GM12873 (cell line): ENCODE results near the gene RPS27L.

Experiments used
- TF ChIP-seq, protein P1 (sequence below): IDR thresholded peaks from 2 replicates; pipeline ENCODE4 v1.5.1; 2012; ENCODE audit warnings: low read depth, mild to moderate bottlenecking, moderate library complexity, low read length, control low read depth; ENCODE audit not compliant: insufficient read depth; ENCODE audit errors: missing control alignments

RPS27L gene

DNA sequence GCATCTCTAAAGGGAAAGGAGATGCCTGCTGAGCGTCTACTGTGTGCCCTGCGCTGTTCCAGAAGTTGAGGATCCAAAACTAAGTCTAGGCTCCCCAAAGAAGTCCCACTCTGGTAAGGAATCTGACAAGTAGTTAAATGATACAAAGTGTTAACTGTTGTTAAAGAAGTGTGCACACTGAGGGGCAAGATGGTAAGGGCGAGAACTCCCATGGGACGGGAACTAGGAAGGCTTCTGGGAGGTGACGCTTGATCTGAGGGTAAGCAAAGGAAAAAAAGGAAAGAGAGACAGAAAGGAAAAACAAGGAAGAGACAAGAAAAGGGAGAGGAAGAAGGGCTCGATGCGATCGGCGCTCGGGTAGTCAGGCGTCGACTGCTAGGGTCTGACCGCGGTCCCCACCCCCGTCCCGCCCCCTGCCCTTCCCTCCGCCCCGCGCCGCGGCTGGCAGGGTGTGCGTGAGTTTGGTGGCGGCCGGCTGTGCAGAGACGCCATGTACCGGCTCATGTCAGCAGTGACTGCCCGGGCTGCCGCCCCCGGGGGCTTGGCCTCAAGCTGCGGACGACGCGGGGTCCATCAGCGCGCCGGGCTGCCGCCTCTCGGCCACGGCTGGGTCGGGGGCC is 35.8 kb downstream of the RPS27L start, which contains the start of gene LACTB:
Gene LACTB, plus strand, starts transcription at position 480 of the 620 bp plus-strand sequence. Its CDS starts 11 bp downstream, at position 491.
- TF ChIP-seq, protein P1, sequence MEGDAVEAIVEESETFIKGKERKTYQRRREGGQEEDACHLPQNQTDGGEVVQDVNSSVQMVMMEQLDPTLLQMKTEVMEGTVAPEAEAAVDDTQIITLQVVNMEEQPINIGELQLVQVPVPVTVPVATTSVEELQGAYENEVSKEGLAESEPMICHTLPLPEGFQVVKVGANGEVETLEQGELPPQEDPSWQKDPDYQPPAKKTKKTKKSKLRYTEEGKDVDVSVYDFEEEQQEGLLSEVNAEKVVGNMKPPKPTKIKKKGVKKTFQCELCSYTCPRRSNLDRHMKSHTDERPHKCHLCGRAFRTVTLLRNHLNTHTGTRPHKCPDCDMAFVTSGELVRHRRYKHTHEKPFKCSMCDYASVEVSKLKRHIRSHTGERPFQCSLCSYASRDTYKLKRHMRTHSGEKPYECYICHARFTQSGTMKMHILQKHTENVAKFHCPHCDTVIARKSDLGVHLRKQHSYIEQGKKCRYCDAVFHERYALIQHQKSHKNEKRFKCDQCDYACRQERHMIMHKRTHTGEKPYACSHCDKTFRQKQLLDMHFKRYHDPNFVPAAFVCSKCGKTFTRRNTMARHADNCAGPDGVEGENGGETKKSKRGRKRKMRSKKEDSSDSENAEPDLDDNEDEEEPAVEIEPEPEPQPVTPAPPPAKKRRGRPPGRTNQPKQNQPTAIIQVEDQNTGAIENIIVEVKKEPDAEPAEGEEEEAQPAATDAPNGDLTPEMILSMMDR: no peak

DNA sequence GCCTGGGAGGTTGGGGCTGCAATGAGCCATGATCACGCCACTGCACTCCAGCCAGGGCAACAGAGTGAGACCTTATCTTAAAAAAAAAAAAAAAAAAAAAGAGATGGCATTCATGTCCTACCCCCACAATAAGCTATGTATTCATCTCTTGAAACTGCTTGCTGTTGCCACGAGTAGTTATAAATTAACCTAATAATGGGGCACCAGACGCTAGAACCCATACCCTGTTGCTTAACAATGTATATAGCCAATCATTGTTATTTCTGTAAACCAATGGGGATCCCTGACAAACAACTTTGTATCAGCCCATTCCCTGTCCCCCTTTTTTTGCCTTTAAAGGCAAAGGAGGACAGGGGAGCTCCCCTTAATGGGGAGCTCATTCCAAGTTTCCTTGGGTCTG is 38.4 kb downstream of the RPS27L start:
- TF ChIP-seq, protein P1: no peak

DNA sequence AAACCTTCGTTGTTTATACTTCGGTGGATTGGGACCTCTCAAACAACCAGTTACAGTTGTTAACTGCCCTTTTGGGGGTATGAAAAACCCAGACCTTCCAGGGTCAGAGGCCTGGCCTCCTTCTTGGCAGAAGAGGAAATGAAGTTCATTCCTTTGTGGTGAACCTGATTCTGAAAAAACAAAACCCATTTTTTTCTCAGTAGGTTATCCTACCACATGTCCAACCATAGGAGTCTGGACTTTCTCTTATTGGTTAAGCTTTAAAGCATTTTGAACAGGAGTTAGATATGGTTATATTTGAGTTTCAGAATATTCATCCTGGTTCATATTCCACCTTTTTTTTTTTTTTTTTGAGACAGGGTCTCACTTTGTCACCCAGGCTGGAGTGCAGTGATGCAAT is 42.8 kb downstream of the RPS27L start:
- TF ChIP-seq, protein P1: no peak

DNA sequence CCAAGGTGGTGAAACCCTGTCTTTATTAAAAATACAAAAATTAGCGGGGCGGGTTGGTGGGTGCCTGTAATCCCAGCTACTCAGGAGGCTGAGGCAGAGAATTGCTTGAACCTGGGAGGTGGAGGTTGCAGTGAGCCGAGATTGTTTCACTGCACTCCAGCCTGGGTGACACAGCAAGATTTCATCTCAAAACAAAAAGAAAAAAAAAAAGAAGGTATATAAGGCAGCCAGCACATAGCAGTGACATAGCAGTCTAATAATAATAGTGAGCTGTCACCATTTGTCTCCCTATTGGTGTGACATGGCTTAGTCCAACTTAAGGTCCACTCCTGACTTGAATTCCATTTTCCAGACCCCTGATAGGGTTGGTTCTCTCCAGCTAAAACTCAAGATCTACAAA is 44.4 kb downstream of the RPS27L start:
- TF ChIP-seq, protein P1: no peak

DNA sequence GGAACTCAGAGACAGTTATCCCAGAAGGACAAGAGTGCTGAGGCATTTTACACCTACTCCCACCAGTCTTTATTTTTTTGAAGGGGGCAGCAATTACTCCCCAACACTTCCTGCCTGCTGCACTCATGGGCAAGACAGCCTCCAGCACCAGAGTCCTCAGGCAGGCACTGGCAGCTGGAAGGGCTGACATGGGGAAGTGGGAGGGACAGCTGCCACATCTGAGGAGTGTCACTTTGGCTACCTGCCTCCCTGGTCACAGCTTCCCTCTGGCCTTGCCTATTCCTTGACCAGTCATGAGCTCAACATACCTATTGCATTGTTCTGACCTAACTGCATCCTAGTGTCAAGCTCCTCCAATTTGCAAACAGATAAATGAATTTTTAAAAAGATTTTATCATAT is 45.8 kb downstream of the RPS27L start:
- TF ChIP-seq, protein P1: no peak

DNA sequence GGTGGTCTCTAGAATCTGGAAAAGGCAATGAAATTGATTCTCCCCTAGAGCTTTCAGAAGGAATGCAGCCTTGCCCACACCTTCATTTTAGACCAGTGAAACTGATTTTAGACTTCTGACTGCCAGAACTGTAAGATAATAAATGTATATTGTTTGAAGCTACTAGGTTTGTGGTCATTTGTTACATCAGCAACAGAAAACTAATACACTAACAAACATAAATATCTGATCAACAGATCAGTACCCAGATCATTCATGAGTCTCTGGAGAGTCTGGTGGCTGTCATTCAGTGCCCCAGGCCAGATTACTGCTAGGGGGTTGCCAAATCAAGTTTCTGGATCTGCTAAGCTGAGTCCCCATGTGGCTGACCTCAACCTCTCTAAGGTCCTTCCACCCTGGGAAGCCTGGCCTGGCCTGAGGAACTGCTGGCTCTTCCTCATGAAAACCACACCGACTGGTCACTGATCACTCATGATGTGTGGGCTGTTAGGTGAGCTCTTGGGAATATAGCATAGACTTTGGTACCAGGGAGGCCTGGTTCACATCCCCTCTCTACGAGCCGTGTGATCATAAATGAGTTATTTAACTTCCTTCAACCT is 46.8 kb downstream of the RPS27L start:
- TF ChIP-seq, protein P1: no peak

DNA sequence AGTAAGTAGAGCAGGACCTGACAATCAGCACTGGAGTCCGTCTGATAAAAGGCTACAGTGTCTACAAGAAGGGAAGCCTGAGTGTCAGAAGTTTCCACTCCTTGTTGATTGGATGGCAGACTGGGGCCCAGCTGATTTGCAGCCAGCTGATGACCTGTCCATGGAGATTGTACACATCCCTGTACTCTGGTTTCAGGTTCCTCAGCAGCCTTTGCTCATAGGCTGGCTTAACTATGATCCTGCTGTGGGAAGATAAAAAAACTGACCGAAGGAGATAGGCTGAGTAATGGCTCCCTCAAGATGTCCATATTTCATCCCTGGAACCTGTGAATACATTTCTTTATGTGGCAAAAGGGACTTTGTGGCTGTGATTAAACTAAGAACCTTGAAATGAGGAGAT is 47.4 kb downstream of the RPS27L start:
- TF ChIP-seq, protein P1: no peak
